ENCODE results near the gene CD79B. TPM values are rescaled to one million over a fixed set of nuclear protein-coding genes. Genes with fewer than 3 reads are reported as not detected.
A peak's percentile ranks its signal among the peaks of the same experiment; 100 is the strongest.

CD79B gene
- total and polyA plus RNA-seq, 2 of the 13 experiments (the other 11 are each of a cell fraction or from before 2014, with no cell fraction given), result not detected

DNA sequence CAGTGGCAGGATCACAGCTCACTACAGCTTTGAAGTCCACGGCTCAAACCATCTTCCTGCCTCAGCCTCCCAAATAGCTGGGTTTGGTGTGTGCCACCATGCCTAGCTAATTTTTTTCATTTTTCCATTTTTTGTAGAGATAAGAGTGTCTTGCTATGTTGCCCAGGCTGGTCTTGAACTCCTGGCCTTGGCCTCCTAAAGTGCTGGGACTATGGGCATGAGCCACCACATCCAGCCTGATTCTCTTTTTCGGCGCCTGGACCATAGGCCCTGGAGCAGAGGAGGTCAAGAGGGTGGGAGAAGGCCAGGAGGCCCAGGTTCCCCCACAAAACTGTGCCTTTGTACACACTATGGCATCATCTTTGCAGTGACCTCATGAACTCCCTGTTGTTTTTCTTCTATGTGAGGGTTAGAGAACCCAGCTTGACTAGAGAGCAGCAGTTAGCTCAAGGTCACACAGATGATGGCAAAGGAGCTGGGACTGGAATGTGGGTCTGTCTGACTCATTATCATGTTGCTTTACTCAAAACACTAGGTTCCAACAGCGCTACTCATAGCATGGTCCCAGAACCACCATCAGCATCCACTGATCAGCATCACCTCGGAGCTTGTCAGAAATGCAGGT, 24.3 kb upstream of the CD79B start (continued):
- TF ChIP-seq, protein P1, sequence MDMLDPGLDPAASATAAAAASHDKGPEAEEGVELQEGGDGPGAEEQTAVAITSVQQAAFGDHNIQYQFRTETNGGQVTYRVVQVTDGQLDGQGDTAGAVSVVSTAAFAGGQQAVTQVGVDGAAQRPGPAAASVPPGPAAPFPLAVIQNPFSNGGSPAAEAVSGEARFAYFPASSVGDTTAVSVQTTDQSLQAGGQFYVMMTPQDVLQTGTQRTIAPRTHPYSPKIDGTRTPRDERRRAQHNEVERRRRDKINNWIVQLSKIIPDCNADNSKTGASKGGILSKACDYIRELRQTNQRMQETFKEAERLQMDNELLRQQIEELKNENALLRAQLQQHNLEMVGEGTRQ (IDR thresholded peaks at IDR 0.05; ENCODE audit: low read depth, low read length), result no peak
- TF ChIP-seq, protein P1 (CRISPR knock-in tag; IDR thresholded peaks at IDR 0.05; ENCODE audit: borderline replicate concordance), result no peak
- TF ChIP-seq ERF (CRISPR knock-in tag; IDR thresholded peaks at IDR 0.05) (peak; percentile 24; the same call in 1 of the 2 replicates), RXRB (CRISPR knock-in tag; IDR thresholded peaks at IDR 0.05; ENCODE audit: borderline replicate concordance) (peak; percentile 86), FOXA1 (IDR thresholded peaks at IDR 0.05) (no peak), FOXA1 (CRISPR knock-in tag; IDR thresholded peaks at IDR 0.05) (no peak), RFX1 (IDR thresholded peaks at IDR 0.05) (no peak), FOXO1 (CRISPR knock-in tag; IDR thresholded peaks at IDR 0.05) (peak; percentile 74; the same call in 1 of the 2 replicates), HNF4A (CRISPR knock-in tag; IDR thresholded peaks at IDR 0.05) (peak; percentile 11; the same call in 1 of the 2 replicates), NR2F2 (IDR thresholded peaks at IDR 0.05; ENCODE audit: borderline replicate concordance, low read depth) (peak; percentile 68; the same call in 1 of the 2 replicates), ZNF3 (CRISPR knock-in tag; IDR thresholded peaks at IDR 0.05) (no peak), NR2F1 (CRISPR knock-in tag; IDR thresholded peaks at IDR 0.05) (peak; percentile 93 to 96), SYNCRIP (IDR thresholded peaks at IDR 0.05; ENCODE audit: insufficient read depth, low read depth, low read length) (no peak), SMYD3 (CRISPR knock-in tag; IDR thresholded peaks at IDR 0.05) (no peak), FOXP1 (IDR thresholded peaks at IDR 0.05) (no peak), FOXP1 (CRISPR knock-in tag; IDR thresholded peaks at IDR 0.05) (peak; percentile 70), NFIB (CRISPR knock-in tag; IDR thresholded peaks at IDR 0.05; ENCODE audit: borderline replicate concordance) (no peak), MIER2 (CRISPR knock-in tag; IDR thresholded peaks at IDR 0.05) (peak; percentile 37; the same call in 1 of the 2 replicates), TP53 (CRISPR knock-in tag; conservative IDR thresholded peaks at IDR 0.05) (no peak), PAX8 (CRISPR knock-in tag; IDR thresholded peaks at IDR 0.05; ENCODE audit: borderline replicate concordance) (no peak), PHF21A (CRISPR knock-in tag; IDR thresholded peaks at IDR 0.05) (no peak), SKI (IDR thresholded peaks at IDR 0.05; ENCODE audit: partially characterized antibody) (peak; percentile 46), SALL1 (CRISPR knock-in tag; IDR thresholded peaks at IDR 0.05) (peak; percentile 51; the same call in 1 of the 2 replicates), GATA4 (IDR thresholded peaks at IDR 0.05; ENCODE audit: borderline replicate concordance, low read depth) (no peak), ZMYM3 (CRISPR knock-in tag; IDR thresholded peaks at IDR 0.05) (peak; percentile 59; the same call in 1 of the 2 replicates)
- TF ChIP-seq, protein P2, sequence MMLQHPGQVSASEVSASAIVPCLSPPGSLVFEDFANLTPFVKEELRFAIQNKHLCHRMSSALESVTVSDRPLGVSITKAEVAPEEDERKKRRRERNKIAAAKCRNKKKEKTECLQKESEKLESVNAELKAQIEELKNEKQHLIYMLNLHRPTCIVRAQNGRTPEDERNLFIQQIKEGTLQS (CRISPR knock-in tag; IDR thresholded peaks at IDR 0.05), result 0 out of 2 replicates have a peak, but pooled peaks have one; percentile 10
- TF ChIP-seq, protein P3, sequence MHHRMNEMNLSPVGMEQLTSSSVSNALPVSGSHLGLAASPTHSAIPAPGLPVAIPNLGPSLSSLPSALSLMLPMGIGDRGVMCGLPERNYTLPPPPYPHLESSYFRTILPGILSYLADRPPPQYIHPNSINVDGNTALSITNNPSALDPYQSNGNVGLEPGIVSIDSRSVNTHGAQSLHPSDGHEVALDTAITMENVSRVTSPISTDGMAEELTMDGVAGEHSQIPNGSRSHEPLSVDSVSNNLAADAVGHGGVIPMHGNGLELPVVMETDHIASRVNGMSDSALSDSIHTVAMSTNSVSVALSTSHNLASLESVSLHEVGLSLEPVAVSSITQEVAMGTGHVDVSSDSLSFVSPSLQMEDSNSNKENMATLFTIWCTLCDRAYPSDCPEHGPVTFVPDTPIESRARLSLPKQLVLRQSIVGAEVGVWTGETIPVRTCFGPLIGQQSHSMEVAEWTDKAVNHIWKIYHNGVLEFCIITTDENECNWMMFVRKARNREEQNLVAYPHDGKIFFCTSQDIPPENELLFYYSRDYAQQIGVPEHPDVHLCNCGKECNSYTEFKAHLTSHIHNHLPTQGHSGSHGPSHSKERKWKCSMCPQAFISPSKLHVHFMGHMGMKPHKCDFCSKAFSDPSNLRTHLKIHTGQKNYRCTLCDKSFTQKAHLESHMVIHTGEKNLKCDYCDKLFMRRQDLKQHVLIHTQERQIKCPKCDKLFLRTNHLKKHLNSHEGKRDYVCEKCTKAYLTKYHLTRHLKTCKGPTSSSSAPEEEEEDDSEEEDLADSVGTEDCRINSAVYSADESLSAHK (CRISPR knock-in tag; IDR thresholded peaks at IDR 0.05; ENCODE audit: borderline replicate concordance), result no peak
